Prostate gland (tissue), 2 donors: Measurements from ENCODE around the gene CAMKK2. TPM values are rescaled to one million over a fixed set of nuclear protein-coding genes. Genes with fewer than 3 reads are reported as not detected.

ENCODE experiments used
- DNase-seq: peaks from one replicate; pipeline ENCODE4 v3.0.0-alpha.2; 2019; ENCODE audit warnings: low spot score
- H3K27ac ChIP-seq, 2 donors: fragments of 200-600 bp; sonication (generic); 2 replicates each; pipeline ENCODE4 v1.5.1; 2017 to 2019
- H3K27me3 ChIP-seq: fragments of 200-600 bp; sonication (generic); replicated peaks from 2 replicates; pipeline ENCODE4 v1.5.1; 2019; ENCODE audit not compliant: insufficient read depth
- H3K36me3 ChIP-seq, 2 donors: fragments of 200-600 bp; sonication (generic); 1 replicate in 1 of 2; 2 replicates in 1 of 2; pipeline versions ENCODE4 v1.5.1 to v1.8.1; 2017 to 2019
- H3K4me1 ChIP-seq: fragments of 200-600 bp; sonication (generic); replicated peaks from 2 replicates; pipeline ENCODE4 v1.5.1; 2019
- H3K4me3 ChIP-seq, 2 donors: fragments of 200-600 bp; sonication (generic); 2 replicates each; pipeline ENCODE4 v1.5.1; 2017 to 2019
- H3K9me3 ChIP-seq: fragments of 200-600 bp; sonication (generic); 2 replicates; pipeline ENCODE4 v1.5.1; 2017
- CTCF ChIP-seq, 4 experiments: fragments of 200-600 bp in 2 of 4; fragments of 450-650 bp in 2 of 4; sonication (generic) in 2 of 4; IDR thresholded peaks; 1 replicate in 3 of 4; 2 replicates in 1 of 4; pipeline ENCODE4 v1.5.1; 2016 to 2019; ENCODE audit warnings: antibody characterized with exemption in 4 of 4, mild to moderate bottlenecking in 2 of 4, moderate library complexity in 2 of 4
- POLR2A ChIP-seq: fragments of 450-650 bp; IDR thresholded peaks from one replicate; pipeline ENCODE4 v1.6.1; 2016; ENCODE audit warnings: antibody characterized with exemption, mild to moderate bottlenecking
- POLR2AphosphoS5 ChIP-seq: sonication (generic); formaldehyde crosslinking; IDR thresholded peaks from one replicate; pipeline ENCODE4 v1.6.1; 2017; ENCODE audit warnings: antibody characterized with exemption
- WGBS: methylation state at CpG from one replicate; pipeline ENCODE4 v1.1.5; 2018; 5-methylcytosine and 5-hydroxymethylcytosine counted together
- intact Hi-C: fragments of 100-400 bp; cut with DNase I; formaldehyde crosslinking; loops from one replicate; pipeline ENCODE4 v1.14.2; 2022
- total RNA-seq, 2 donors: library from RNA; depleted of rRNA; stranded (reverse); fragments of >200 nt; gene quantifications; one replicate each; pipeline ENCODE4 v1.1.0, GENCODE V29; 2016

CAMKK2 gene
- total RNA-seq, 2 donors from 2014 or later, result 26.9 to 52.2 TPM

GRCh38 chr12:121190523-121191031 lies 105.9 kb downstream of the CAMKK2 start:
- DNase-seq, result no peak
- Histone ChIP-seq H3K4me3 (no peak overlapping the region), H3K36me3 (no peaks in the 10 kb centered on the region), H3K27ac (no peak overlapping the region), H3K27me3 (no peaks in the 10 kb centered on the region), H3K4me1 (no peaks in the 10 kb centered on the region), H3K9me3 (no peaks in the 10 kb centered on the region)
- intact Hi-C loops, result no loop called here
- TF ChIP-seq POLR2A, result no peak
- no peak for TF ChIP-seq POLR2AphosphoS5
- TF ChIP-seq CTCF (IDR thresholded peaks at IDR 0.05), result no peak
- WGBS, result 60% methylated on average over 2 of the region's 2 CpGs

- H3K9me3 ChIP-seq, result no peaks in the 10 kb centered on the region
- no peaks in the 10 kb centered on the region for H3K27me3 ChIP-seq
- no peak for DNase-seq
- intact Hi-C loops, result no loop called here
- WGBS, result 88% methylated on average over 9 of the region's 9 CpGs
- no peak overlapping the region for H3K27ac ChIP-seq
- no peaks in the 10 kb centered on the region for H3K36me3 ChIP-seq
- H3K4me1 ChIP-seq, result no peaks in the 10 kb centered on the region
- H3K4me3 ChIP-seq, result no peak overlapping the region
- no peak for TF ChIP-seq POLR2A
- no peak for TF ChIP-seq CTCF (IDR thresholded peaks at IDR 0.05)
- no peak for TF ChIP-seq POLR2AphosphoS5
Observed at GRCh38 chr12:121189619-121190155, 106.8 kb downstream of the CAMKK2 start.

GRCh38 chr12:121189131-121189530 lies 107.4 kb downstream of the CAMKK2 start:
- H3K27ac ChIP-seq, result no peak overlapping the region
- no peaks in the 10 kb centered on the region for H3K27me3 ChIP-seq
- H3K36me3 ChIP-seq, result no peaks in the 10 kb centered on the region
- intact Hi-C loops, result no loop called here
- H3K4me3 ChIP-seq, result no peak overlapping the region
- H3K9me3 ChIP-seq, result no peaks in the 10 kb centered on the region
- 93% methylated on average over 9 of the region's 9 CpGs for WGBS
- no peaks in the 10 kb centered on the region for H3K4me1 ChIP-seq
- no peak for DNase-seq
- TF ChIP-seq POLR2A (no peak), POLR2AphosphoS5 (no peak), CTCF (IDR thresholded peaks at IDR 0.05) (no peak)

GRCh38 chr12:121188227-121188626 lies 108.3 kb downstream of the CAMKK2 start:
- DNase-seq, result no peak
- intact Hi-C loops, result no loop called here
- H3K27ac ChIP-seq, result no peak overlapping the region
- H3K4me3 ChIP-seq, result no peak overlapping the region
- WGBS, result 98% methylated on average over 2 of the region's 2 CpGs
- H3K27me3 ChIP-seq, result no peaks in the 10 kb centered on the region
- H3K9me3 ChIP-seq, result no peaks in the 10 kb centered on the region
- no peaks in the 10 kb centered on the region for H3K36me3 ChIP-seq
- H3K4me1 ChIP-seq, result no peaks in the 10 kb centered on the region
- TF ChIP-seq POLR2A (no peak), POLR2AphosphoS5 (no peak), CTCF (IDR thresholded peaks at IDR 0.05) (no peak)

Other genes with a start within 250 kb of the CAMKK2 start
- gene P2RX7, start 163.8 kb downstream of the CAMKK2 start, total RNA-seq, result 10 to 100 TPM in 1 of 2 donors, 1 to 10 TPM in 1; 1.4 to 11.8 TPM
- gene P2RX4, start 86.6 kb downstream of the CAMKK2 start, total RNA-seq, result 100 to 1,000 TPM in 1 of 2 donors, 10 to 100 TPM in 1; 63.2 to 103 TPM
- gene ANAPC5, start 55.7 kb upstream of the CAMKK2 start, total RNA-seq, result 100 to 1,000 TPM in 1 of 2 donors, 10 to 100 TPM in 1; 78.0 to 110 TPM
- gene RNF34, start 103.4 kb upstream of the CAMKK2 start, total RNA-seq, result 10 to 100 TPM; 20.3 to 51.5 TPM